Calu3 (cell line): ENCODE measurements around the gene ZIC3. TPM values are rescaled to one million over a fixed set of nuclear protein-coding genes. Genes with fewer than 3 reads are reported as not detected.

Experiments used
- BruUV-seq: library from RNA; stranded (reverse); fragments of 400-500 nt; replicated peaks from 2 replicates; lab custom pipeline; 2021; lab: Mats Ljungman, UMichigan
- CTCF ChIA-PET: fragments of 300-600 bp; sonication (Branson Sonifier 250); formaldehyde crosslinking; loops from one replicate; lab custom pipeline; 2022; ENCODE audit warnings: antibody characterized with exemption; lab: Charles Lee
- DNase-seq: peaks from one replicate; pipeline ENCODE4 v3.0.0; 2022
- H3K27ac Mint-ChIP-seq: one replicate; pipeline ENCODE4 v1.8.0; 2022; ENCODE audit warnings: mixed read lengths; ENCODE audit not compliant: unreplicated experiment
- H3K27me3 Mint-ChIP-seq: one replicate; pipeline ENCODE4 v1.8.0; 2022; ENCODE audit warnings: mixed read lengths; ENCODE audit not compliant: unreplicated experiment
- H3K36me3 Mint-ChIP-seq: one replicate; pipeline ENCODE4 v1.8.0; 2022; ENCODE audit warnings: mild to moderate bottlenecking, moderate library complexity, mixed read lengths; ENCODE audit not compliant: insufficient read depth, unreplicated experiment
- H3K4me1 Mint-ChIP-seq: one replicate; pipeline ENCODE4 v1.8.0; 2022; ENCODE audit warnings: mild to moderate bottlenecking, low read depth, mixed read lengths; ENCODE audit not compliant: unreplicated experiment
- H3K4me3 Mint-ChIP-seq: one replicate; pipeline ENCODE4 v1.8.0; 2022; ENCODE audit warnings: mild to moderate bottlenecking, low read depth, moderate library complexity, mixed read lengths; ENCODE audit not compliant: unreplicated experiment
- H3K9me3 Mint-ChIP-seq: one replicate; pipeline ENCODE4 v1.8.0; 2022; ENCODE audit warnings: low read depth, mixed read lengths; ENCODE audit not compliant: unreplicated experiment
- intact Hi-C: fragments of 100-400 bp; cut with micrococcal nuclease; formaldehyde crosslinking; loops from one replicate; pipeline ENCODE4 v1.10.0; 2022; ENCODE audit not compliant: unreplicated experiment
- total RNA-seq: library from RNA; stranded (reverse); gene quantifications from 2 replicates; pipeline ENCODE4 v1.2.3, GENCODE V29; 2022
- TF ChIP-seq, protein P1 (sequence below): fragments of 200-600 bp; IDR thresholded peaks from one replicate; pipeline ENCODE4 v1.8.0; 2022; ENCODE audit warnings: antibody characterized with exemption; ENCODE audit not compliant: unreplicated experiment

ZIC3 gene
- total RNA-seq, 1 experiment from 2014 or later: not detected

DNA sequence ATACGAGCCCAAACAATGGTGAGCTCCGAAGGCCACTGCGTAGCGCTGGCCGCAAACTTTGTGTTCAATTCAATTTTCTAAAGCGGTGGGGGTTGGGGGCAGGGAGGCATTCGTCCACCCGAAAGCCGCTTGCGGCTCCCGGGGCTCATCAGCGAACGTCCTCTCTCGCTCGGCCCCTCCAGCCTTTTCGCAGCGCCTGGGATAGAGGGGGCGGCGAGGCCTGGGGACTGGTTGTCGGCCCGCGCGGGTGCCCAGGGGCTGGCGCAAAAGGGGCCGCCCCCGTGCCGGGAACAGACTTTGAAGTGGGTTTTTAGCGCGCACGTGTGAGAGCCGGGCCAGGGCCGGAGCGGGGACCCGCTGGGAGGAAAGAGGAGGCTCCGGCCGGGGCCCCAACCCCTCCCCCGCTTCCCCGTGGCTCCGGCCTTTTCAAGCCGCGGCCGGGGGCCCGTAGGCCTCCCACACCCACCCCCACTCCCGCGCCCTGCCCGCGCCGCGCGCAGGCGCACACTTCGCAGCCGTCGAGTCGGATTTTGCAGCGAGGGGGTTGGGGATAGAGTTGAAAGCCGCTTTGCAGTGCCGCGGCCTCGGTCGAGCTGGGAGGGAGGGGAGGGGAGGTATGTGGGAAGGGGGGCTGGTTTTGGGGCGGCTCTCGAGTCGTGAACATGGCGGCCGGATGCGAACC, 8.3 kb downstream of the ZIC3 start:
- Mint-ChIP-seq H3K27me3 (no peaks in the 10 kb centered on the region), H3K9me3 (peaks cover 8% of the 10 kb centered on the region), H3K36me3 (no peaks in the 10 kb centered on the region), H3K27ac (no peak overlapping the region), H3K4me1 (no peaks in the 10 kb centered on the region), H3K4me3 (no peak overlapping the region)
- no peak for DNase-seq
- BruUV-seq: no TSS peak
- CTCF ChIA-PET: no interaction called here
- intact Hi-C loops: no loop called here
- TF ChIP-seq, protein P1, sequence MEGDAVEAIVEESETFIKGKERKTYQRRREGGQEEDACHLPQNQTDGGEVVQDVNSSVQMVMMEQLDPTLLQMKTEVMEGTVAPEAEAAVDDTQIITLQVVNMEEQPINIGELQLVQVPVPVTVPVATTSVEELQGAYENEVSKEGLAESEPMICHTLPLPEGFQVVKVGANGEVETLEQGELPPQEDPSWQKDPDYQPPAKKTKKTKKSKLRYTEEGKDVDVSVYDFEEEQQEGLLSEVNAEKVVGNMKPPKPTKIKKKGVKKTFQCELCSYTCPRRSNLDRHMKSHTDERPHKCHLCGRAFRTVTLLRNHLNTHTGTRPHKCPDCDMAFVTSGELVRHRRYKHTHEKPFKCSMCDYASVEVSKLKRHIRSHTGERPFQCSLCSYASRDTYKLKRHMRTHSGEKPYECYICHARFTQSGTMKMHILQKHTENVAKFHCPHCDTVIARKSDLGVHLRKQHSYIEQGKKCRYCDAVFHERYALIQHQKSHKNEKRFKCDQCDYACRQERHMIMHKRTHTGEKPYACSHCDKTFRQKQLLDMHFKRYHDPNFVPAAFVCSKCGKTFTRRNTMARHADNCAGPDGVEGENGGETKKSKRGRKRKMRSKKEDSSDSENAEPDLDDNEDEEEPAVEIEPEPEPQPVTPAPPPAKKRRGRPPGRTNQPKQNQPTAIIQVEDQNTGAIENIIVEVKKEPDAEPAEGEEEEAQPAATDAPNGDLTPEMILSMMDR: no peak

DNA sequence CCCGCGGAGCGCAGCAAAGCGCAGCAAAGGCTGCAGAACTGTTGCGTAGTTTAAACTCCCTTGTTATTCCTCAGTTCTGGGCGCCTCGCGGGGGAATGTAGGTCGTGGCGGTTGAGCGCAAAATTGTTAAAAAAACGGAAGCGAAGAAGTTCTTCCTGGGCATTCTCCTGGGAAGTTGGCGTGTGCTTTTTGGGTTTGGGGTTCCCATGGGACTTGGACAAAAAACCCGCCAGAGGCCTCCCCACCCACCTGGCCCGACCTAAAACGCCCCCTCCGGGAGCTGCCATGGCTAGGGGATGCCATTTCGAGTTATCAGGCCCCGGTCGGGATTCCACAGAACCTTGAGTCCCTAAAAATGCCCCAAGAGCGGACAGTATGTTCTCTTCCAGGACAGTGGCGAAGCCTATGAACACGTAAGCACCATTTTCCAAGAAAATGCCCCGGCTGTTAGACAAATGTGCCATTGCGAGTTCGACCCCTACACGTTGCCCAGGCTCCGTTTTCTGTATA, 8.9 kb downstream of the ZIC3 start:
- CTCF ChIA-PET: no interaction called here
- H3K4me1 Mint-ChIP-seq: no peaks in the 10 kb centered on the region

GRCh38 chrX:137575596-137576255, 9.8 kb downstream of the ZIC3 start:
- Mint-ChIP-seq H3K27me3 (no peaks in the 10 kb centered on the region), H3K27ac (no peak overlapping the region), H3K9me3 (peaks cover 3% of the 10 kb centered on the region), H3K36me3 (no peaks in the 10 kb centered on the region), H3K4me1 (no peaks in the 10 kb centered on the region), H3K4me3 (no peak overlapping the region)
- intact Hi-C loops: no loop called here
- CTCF ChIA-PET: no interaction called here
- TF ChIP-seq, protein P1: no peak
- BruUV-seq: no TSS peak
- DNase-seq: no peak

More for the DNA sequence above, 8.9 kb downstream of the ZIC3 start:
- TF ChIP-seq, protein P1: no peak
- H3K4me3 Mint-ChIP-seq: no peak overlapping the region
- no TSS peak for BruUV-seq
- intact Hi-C loops: no loop called here
- no peaks in the 10 kb centered on the region for H3K27me3 Mint-ChIP-seq
- no peaks in the 10 kb centered on the region for H3K36me3 Mint-ChIP-seq
- H3K27ac Mint-ChIP-seq: no peak overlapping the region
- DNase-seq: no peak
- H3K9me3 Mint-ChIP-seq: peaks cover 6% of the 10 kb centered on the region

GRCh38 chrX:137587151-137587550, 21.2 kb downstream of the ZIC3 start:
- H3K36me3 Mint-ChIP-seq: no peaks in the 10 kb centered on the region
- CTCF ChIA-PET: no interaction called here
- no peaks in the 10 kb centered on the region for H3K27me3 Mint-ChIP-seq
- H3K27ac Mint-ChIP-seq: no peak overlapping the region
- DNase-seq: no peak
- TF ChIP-seq, protein P1: no peak
- BruUV-seq: no TSS peak
- intact Hi-C loops: no loop called here
- no peak overlapping the region for H3K4me3 Mint-ChIP-seq
- no peaks in the 10 kb centered on the region for H3K4me1 Mint-ChIP-seq
- H3K9me3 Mint-ChIP-seq: peaks cover 9% of the 10 kb centered on the region
